CD14-positive monocyte (primary cell): ENCODE measurements around the gene TMEM240. TPM values are rescaled to one million over a fixed set of nuclear protein-coding genes. Genes with fewer than 3 reads are reported as not detected.

Experiments used
- DNase-seq, 3 donors: peaks; one replicate each; pipeline ENCODE4 v3.0.0-alpha.2; 2011 to 2022
- H2AFZ ChIP-seq: 2 replicates; pipeline ENCODE4 v1.6.0; 2012; ENCODE audit warnings: mild to moderate bottlenecking, low read depth, low read length, inconsistent platforms; ENCODE audit not compliant: insufficient read depth, poor library complexity, severe bottlenecking
- H3K27ac ChIP-seq, 2 donors: 1 replicate in 1 of 2; 2 replicates in 1 of 2; pipeline ENCODE4 v1.5.1; 2012 to 2013; ENCODE audit warnings: low read length in 2 of 2, control low read depth in 1 of 2, inconsistent platforms in 1 of 2, low read depth in 1 of 2, mild to moderate bottlenecking in 1 of 2
- H3K27me3 ChIP-seq, 2 donors: one replicate each; pipeline versions ENCODE4 v1.6.0 to v1.6.1; 2011 to 2013; ENCODE audit warnings: low read length in 2 of 2; ENCODE audit not compliant: control insufficient read depth in 2 of 2, insufficient read depth in 2 of 2
- H3K36me3 ChIP-seq, 2 donors: replicated peaks in 1 of 2; 1 replicate in 1 of 2; 2 replicates in 1 of 2; pipeline versions ENCODE4 v1.5.1 to v1.6.1; 2012 to 2013; ENCODE audit warnings: low read length in 2 of 2, control low read depth in 1 of 2, inconsistent platforms in 1 of 2, mild to moderate bottlenecking in 1 of 2; ENCODE audit not compliant: insufficient read depth in 2 of 2, control insufficient read depth in 1 of 2
- H3K4me1 ChIP-seq, 2 donors: 1 replicate in 1 of 2; 2 replicates in 1 of 2; pipeline versions ENCODE4 v1.5.1 to v1.6.1; 2012 to 2013; ENCODE audit warnings: low read length in 2 of 2, control low read depth in 1 of 2, inconsistent platforms in 1 of 2, mild to moderate bottlenecking in 1 of 2, moderate library complexity in 1 of 2; ENCODE audit not compliant: insufficient read depth in 2 of 2, control insufficient read depth in 1 of 2
- H3K4me2 ChIP-seq: replicated peaks from 2 replicates; pipeline ENCODE3; 2012; ENCODE audit warnings: low read length, moderate library complexity, mild to moderate bottlenecking; ENCODE audit not compliant: poor library complexity, severe bottlenecking; ENCODE audit errors: extremely low read depth
- H3K4me3 ChIP-seq, 3 experiments: fragments of 200-600 bp in 1 of 3; sonication (generic) in 1 of 3; replicated peaks in 1 of 3; 1 replicate in 2 of 3; 2 replicates in 1 of 3; pipeline ENCODE4 v1.5.1; 2011 to 2013; ENCODE audit warnings: low read length in 3 of 3, mild to moderate bottlenecking in 3 of 3, control low read depth in 2 of 3, low read depth in 2 of 3, inconsistent platforms in 1 of 3, moderate library complexity in 1 of 3
- H3K79me2 ChIP-seq: 2 replicates; pipeline ENCODE4 v1.6.0; 2012; ENCODE audit warnings: mild to moderate bottlenecking, control low read depth, inconsistent platforms, low read length, moderate library complexity; ENCODE audit not compliant: insufficient read depth
- H3K9ac ChIP-seq: 2 replicates; pipeline ENCODE4 v1.6.0; 2017; ENCODE audit warnings: low read length, mild to moderate bottlenecking; ENCODE audit not compliant: insufficient read depth, poor library complexity, severe bottlenecking
- H3K9me3 ChIP-seq, 2 donors: replicated peaks in 1 of 2; 1 replicate in 1 of 2; 2 replicates in 1 of 2; pipeline versions ENCODE4 v1.5.1 to v1.6.1; 2012 to 2013; ENCODE audit warnings: low read length in 2 of 2, control low read depth in 1 of 2; ENCODE audit not compliant: control insufficient read depth in 1 of 2, insufficient read depth in 1 of 2
- H4K20me1 ChIP-seq: 2 replicates; pipeline ENCODE4 v1.6.0; 2012; ENCODE audit warnings: mild to moderate bottlenecking, low read length, control low read depth, moderate library complexity; ENCODE audit not compliant: insufficient read depth
- H3K27ac Mint-ChIP-seq, 7 donors: one replicate each; pipeline ENCODE4 v1.8.0; 2020; ENCODE audit warnings: mild to moderate bottlenecking in 7 of 7, mixed read lengths in 7 of 7, moderate library complexity in 6 of 7, inconsistent platforms in 2 of 7
- H3K27me3 Mint-ChIP-seq, 3 donors: one replicate each; pipeline ENCODE4 v1.8.0; 2021 to 2022; ENCODE audit warnings: low read depth in 3 of 3, mild to moderate bottlenecking in 3 of 3, mixed read lengths in 3 of 3, moderate library complexity in 3 of 3, inconsistent platforms in 1 of 3
- H3K36me3 Mint-ChIP-seq, 2 donors: one replicate each; pipeline ENCODE4 v1.8.0; 2020; ENCODE audit warnings: mixed read lengths in 2 of 2, inconsistent platforms in 1 of 2, mild to moderate bottlenecking in 1 of 2
- H3K4me1 Mint-ChIP-seq: one replicate; pipeline ENCODE4 v1.8.0; 2020; ENCODE audit warnings: mild to moderate bottlenecking, mixed read lengths
- H3K4me3 Mint-ChIP-seq, 2 donors: one replicate each; pipeline ENCODE4 v1.8.0; 2020; ENCODE audit warnings: mild to moderate bottlenecking in 2 of 2, mixed read lengths in 2 of 2, moderate library complexity in 1 of 2
- H3K9me3 Mint-ChIP-seq, 7 donors: one replicate each; pipeline ENCODE4 v1.8.0; 2020 to 2022; ENCODE audit warnings: mixed read lengths in 7 of 7, mild to moderate bottlenecking in 6 of 7, moderate library complexity in 6 of 7, inconsistent platforms in 2 of 7
- WGBS: methylation state at CpG from one replicate; pipeline ENCODE4 v1.1.5; 2013; ENCODE audit warnings: missing lambda C conversion rate; ENCODE audit not compliant: insufficient coverage; 5-methylcytosine and 5-hydroxymethylcytosine counted together
- intact Hi-C, 2 donors: fragments of 100-400 bp; cut with micrococcal nuclease; formaldehyde crosslinking; loops; one replicate each; pipeline versions ENCODE4 v1.15.0 to v1.15.1; 2023
- polyA plus RNA-seq, 3 donors: library from polyadenylated mRNA; depleted of rRNA in 1 of 3; unstranded in 2 of 3; stranded (reverse) in 1 of 3; fragments of 300-500 nt in 2 of 3; fragments of >200 nt in 1 of 3; fragmentation: Illumina TruSeq in 2 of 3; gene quantifications; 1 replicate in 2 of 3; 2 replicates in 1 of 3; pipeline ENCODE4 v1.2.3, GENCODE V29; 2012 to 2021
- TF ChIP-seq, protein P1 (sequence below): fragments of 200-600 bp; IDR thresholded peaks from one replicate; pipeline ENCODE4 v1.8.0; 2022; ENCODE audit warnings: antibody characterized with exemption, mild to moderate bottlenecking

The TMEM240 gene
- polyA plus RNA-seq, 3 donors, result not detected

GRCh38 chr1:1552263-1552639 is 11.8 kb upstream of the TMEM240 start:
- no peaks in the 10 kb centered on the region for H3K27me3 ChIP-seq
- peaks cover 19% of the 10 kb centered on the region for H3K79me2 ChIP-seq
- WGBS, result 97% methylated on average over 10 of the region's 10 CpGs
- no peak overlapping the region for H3K27ac ChIP-seq
- TF ChIP-seq, protein P1, sequence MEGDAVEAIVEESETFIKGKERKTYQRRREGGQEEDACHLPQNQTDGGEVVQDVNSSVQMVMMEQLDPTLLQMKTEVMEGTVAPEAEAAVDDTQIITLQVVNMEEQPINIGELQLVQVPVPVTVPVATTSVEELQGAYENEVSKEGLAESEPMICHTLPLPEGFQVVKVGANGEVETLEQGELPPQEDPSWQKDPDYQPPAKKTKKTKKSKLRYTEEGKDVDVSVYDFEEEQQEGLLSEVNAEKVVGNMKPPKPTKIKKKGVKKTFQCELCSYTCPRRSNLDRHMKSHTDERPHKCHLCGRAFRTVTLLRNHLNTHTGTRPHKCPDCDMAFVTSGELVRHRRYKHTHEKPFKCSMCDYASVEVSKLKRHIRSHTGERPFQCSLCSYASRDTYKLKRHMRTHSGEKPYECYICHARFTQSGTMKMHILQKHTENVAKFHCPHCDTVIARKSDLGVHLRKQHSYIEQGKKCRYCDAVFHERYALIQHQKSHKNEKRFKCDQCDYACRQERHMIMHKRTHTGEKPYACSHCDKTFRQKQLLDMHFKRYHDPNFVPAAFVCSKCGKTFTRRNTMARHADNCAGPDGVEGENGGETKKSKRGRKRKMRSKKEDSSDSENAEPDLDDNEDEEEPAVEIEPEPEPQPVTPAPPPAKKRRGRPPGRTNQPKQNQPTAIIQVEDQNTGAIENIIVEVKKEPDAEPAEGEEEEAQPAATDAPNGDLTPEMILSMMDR, result no peak
- intact Hi-C loops, result no loop called here
- H3K9ac ChIP-seq, result no peak overlapping the region
- H3K9me3 ChIP-seq, result no peaks in the 10 kb centered on the region
- Mint-ChIP-seq H3K9me3 (peaks cover 0 to 2% (median 0%) of the 10 kb centered on the region in 7 donors), H3K27me3 (no peaks in the 10 kb centered on the region), H3K36me3 (peaks cover 11 to 23% of the 10 kb centered on the region in 2 donors), H3K4me3 (no peak overlapping the region), H3K4me1 (peaks cover 2% of the 10 kb centered on the region), H3K27ac (no peak overlapping the region)
- H3K36me3 ChIP-seq, result peaks cover 6 to 10% of the 10 kb centered on the region in 2 donors
- no peak overlapping the region for H3K4me2 ChIP-seq
- H4K20me1 ChIP-seq, result peaks cover 81% of the 10 kb centered on the region
- no peak for DNase-seq
- no peak overlapping the region for H3K4me3 ChIP-seq
- H2AFZ ChIP-seq, result no peak overlapping the region
- no peaks in the 10 kb centered on the region for H3K4me1 ChIP-seq

DNA sequence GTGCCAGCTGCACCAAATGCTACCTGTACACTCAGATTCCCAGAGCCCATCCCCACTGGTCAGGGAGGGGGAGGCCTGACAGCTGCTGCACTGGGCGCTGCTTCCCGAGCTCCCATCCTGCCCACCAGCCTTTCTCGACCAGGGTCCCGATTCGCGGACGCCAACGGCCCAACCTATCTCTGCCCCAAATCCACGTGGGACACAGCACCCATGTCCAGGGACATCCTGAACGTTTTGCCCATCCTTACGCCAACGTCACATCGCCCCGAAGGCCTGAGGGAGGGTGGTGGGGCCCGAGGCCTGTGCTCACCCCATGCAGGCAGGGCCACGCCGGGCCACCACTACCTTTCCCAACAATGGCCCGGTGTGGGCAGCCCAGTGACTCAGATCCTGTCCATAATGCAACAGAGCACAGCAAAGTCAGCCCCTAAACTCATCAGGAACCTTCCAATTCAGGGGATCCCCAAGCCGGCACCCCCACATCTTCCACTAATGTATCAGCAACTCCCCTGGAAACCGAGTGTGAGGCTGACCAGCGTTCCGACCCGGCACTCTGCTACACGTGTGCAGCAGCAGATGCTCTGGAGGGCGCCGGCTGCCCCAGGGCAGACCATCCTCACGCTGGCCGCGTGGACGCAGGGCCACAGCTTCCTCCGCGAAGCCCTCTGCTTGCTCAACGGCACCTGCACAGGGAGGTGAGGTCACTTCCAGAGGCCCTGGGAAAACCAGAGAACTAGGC is 11.3 kb upstream of the TMEM240 start:
- Histone ChIP-seq H3K27ac (no peak overlapping the region), H3K79me2 (peaks cover 19% of the 10 kb centered on the region), H3K27me3 (no peaks in the 10 kb centered on the region), H3K4me2 (no peak overlapping the region), H3K9me3 (no peaks in the 10 kb centered on the region), H2AFZ (no peak overlapping the region), H3K4me3 (no peak overlapping the region), H3K36me3 (peaks cover 9 to 12% of the 10 kb centered on the region in 2 donors), H4K20me1 (peaks cover 77% of the 10 kb centered on the region), H3K9ac (no peak overlapping the region), H3K4me1 (no peaks in the 10 kb centered on the region)
- Mint-ChIP-seq H3K9me3 (peaks cover 0 to 2% (median 0%) of the 10 kb centered on the region in 7 donors), H3K4me1 (peaks cover 2% of the 10 kb centered on the region), H3K4me3 (no peak overlapping the region), H3K27ac (no peak overlapping the region), H3K36me3 (peaks cover 11 to 23% of the 10 kb centered on the region in 2 donors), H3K27me3 (no peaks in the 10 kb centered on the region)
- WGBS, result 93% methylated on average over 28 of the region's 33 CpGs
- no peak for DNase-seq
- intact Hi-C loops, result no loop called here
- TF ChIP-seq, protein P1, result no peak
